GM18499 (cell line): ENCODE results near the gene OFD1.

Experiments used
- ATAC-seq: cut with Tn5 transposase; IDR thresholded peaks from one replicate; pipeline ENCODE4 v1.9.1; 2021; ENCODE audit warnings: moderate number of reproducible peaks; ENCODE audit not compliant: insufficient read depth, unreplicated experiment

Gene OFD1

GRCh38 chrX:13786048-13786447, 51.5 kb downstream of the OFD1 start:
- ATAC-seq: no peak

GRCh38 chrX:13790206-13791131, 55.9 kb downstream of the OFD1 start:
- ATAC-seq: no peak

GRCh38 chrX:13791145-13791544, 56.6 kb downstream of the OFD1 start:
- no peak for ATAC-seq

GRCh38 chrX:13791559-13791958, 57.0 kb downstream of the OFD1 start:
- no peak for ATAC-seq

GRCh38 chrX:13793897-13794296, 59.3 kb downstream of the OFD1 start:
- ATAC-seq: no peak

GRCh38 chrX:13794417-13794816, 59.9 kb downstream of the OFD1 start:
- ATAC-seq: no peak

- ATAC-seq: no peak
These were observed 63.0 kb downstream of the OFD1 start for GRCh38 chrX:13797512-13797911.

GRCh38 chrX:13798184-13798583, 63.6 kb downstream of the OFD1 start:
- no peak for ATAC-seq

GRCh38 chrX:13803116-13803515, 68.6 kb downstream of the OFD1 start:
- ATAC-seq: no peak

GRCh38 chrX:13805241-13805640, 70.7 kb downstream of the OFD1 start:
- ATAC-seq: no peak

GRCh38 chrX:13808293-13808692, 73.7 kb downstream of the OFD1 start:
- no peak for ATAC-seq

- no peak for ATAC-seq
These were observed 74.3 kb downstream of the OFD1 start for GRCh38 chrX:13808865-13809264.

- no peak for ATAC-seq
These were observed 81.1 kb downstream of the OFD1 start for GRCh38 chrX:13815664-13816063.

GRCh38 chrX:13816176-13816575, 81.6 kb downstream of the OFD1 start:
- no peak for ATAC-seq

- ATAC-seq: no peak
These were observed 82.4 kb downstream of the OFD1 start, which contains the start of gene GPM6B for GRCh38 chrX:13816643-13817627. Gene GPM6B, minus strand, starts transcription at chrX:13817093. Its CDS starts 189 bp downstream, at chrX:13816904.
